ENCODE data around the gene HMGN3. TPM values are rescaled to one million over a fixed set of nuclear protein-coding genes. Genes with fewer than 3 reads are reported as not detected.

Gene HMGN3
- total and polyA plus RNA-seq, 2 donors (not counting 3 experiments of a cell fraction or from before 2014, with no cell fraction given), result 40.1 to 75.1 TPM

GRCh38 chr6:79249136-79249535 lies 14.7 kb upstream of the HMGN3 start:
- no peak for DNase-seq (ENCODE audit: low read depth, low spot score)
- TF ChIP-seq MYC (IDR thresholded peaks at IDR 0.05; ENCODE audit: low read depth, low read length), result no peak
- ChIA-PET CTCF (no interaction called here), POLR2A (no interaction called here)
- dilution Hi-C loops (cut with MboI; ENCODE audit: extremely low pct_ligation_motif_present, low sequenced_read_pairs), result no loop called here
- no peaks in the 10 kb centered on the region for H4K20me1 ChIP-seq (replicated peaks; ENCODE audit: control insufficient read depth, extremely low read depth, insufficient read depth, low read length)
- intact Hi-C loops (cut with micrococcal nuclease), result no loop called here
- no peaks in the 10 kb centered on the region for H3K9me3 ChIP-seq (replicated peaks; ENCODE audit: control insufficient read depth, insufficient read depth, low read length)
- H3K27me3 ChIP-seq (ENCODE audit: control insufficient read depth in 2 of 2, insufficient read depth in 2 of 2, low read length in 2 of 2), result no peaks in the 10 kb centered on the region
- no peaks in the 10 kb centered on the region for H3K9me1 ChIP-seq (replicated peaks; ENCODE audit: control insufficient read depth, extremely low read depth, insufficient read depth, low read length)
- H3K36me3 ChIP-seq (ENCODE audit: control insufficient read depth in 2 of 2, extremely low read depth in 1 of 2, insufficient read depth in 2 of 2, low read length in 2 of 2), result no peaks in the 10 kb centered on the region
- FAIRE-seq, result no peak
- BruUV-seq (replicated peaks), result no TSS peak
- H3K4me3 ChIP-seq (replicated peaks in 1 of 3; ENCODE audit: insufficient read depth in 1 of 3, low read depth in 1 of 3, low read length in 3 of 3), result no peak overlapping the region
- no peak overlapping the region for H3K9ac ChIP-seq (replicated peaks; ENCODE audit: extremely low read depth, insufficient read depth, low read length)
- no peaks in the 10 kb centered on the region for H3K79me2 ChIP-seq (ENCODE audit: control insufficient read depth, insufficient read depth, low read length)
- H3K27ac ChIP-seq (ENCODE audit: insufficient read depth, low read depth, low read length), result no peak overlapping the region
- no peak overlapping the region for H2AFZ ChIP-seq (ENCODE audit: low read depth, low read length)
- H3K4me1 ChIP-seq (ENCODE audit: control insufficient read depth, extremely low read depth, insufficient read depth, low read length), result no peaks in the 10 kb centered on the region
- no peak overlapping the region for H3K4me2 ChIP-seq (ENCODE audit: insufficient read depth, low read length)

GRCh38 chr6:79246891-79247290 lies 12.4 kb upstream of the HMGN3 start:
- DNase-seq (ENCODE audit: low read depth, low spot score) (no peak), FAIRE-seq (no peak)
- no peak overlapping the region for H3K9ac ChIP-seq (replicated peaks; ENCODE audit: extremely low read depth, insufficient read depth, low read length)
- no TSS peak for BruUV-seq (replicated peaks)
- no peaks in the 10 kb centered on the region for H3K9me1 ChIP-seq (replicated peaks; ENCODE audit: control insufficient read depth, extremely low read depth, insufficient read depth, low read length)
- POLR2A ChIA-PET, result no interaction called here
- H3K27ac ChIP-seq (ENCODE audit: insufficient read depth, low read depth, low read length), result no peak overlapping the region
- H2AFZ ChIP-seq (ENCODE audit: low read depth, low read length), result no peak overlapping the region
- H3K27me3 ChIP-seq (ENCODE audit: control insufficient read depth in 2 of 2, insufficient read depth in 2 of 2, low read length in 2 of 2), result no peaks in the 10 kb centered on the region
- H3K9me3 ChIP-seq (replicated peaks; ENCODE audit: control insufficient read depth, insufficient read depth, low read length), result no peaks in the 10 kb centered on the region
- no peaks in the 10 kb centered on the region for H4K20me1 ChIP-seq (replicated peaks; ENCODE audit: control insufficient read depth, extremely low read depth, insufficient read depth, low read length)
- intact Hi-C loops (cut with micrococcal nuclease) (no loop called here), dilution Hi-C loops (cut with MboI; ENCODE audit: extremely low pct_ligation_motif_present, low sequenced_read_pairs) (no loop called here)
- CTCF ChIA-PET, result no interaction called here
- no peaks in the 10 kb centered on the region for H3K79me2 ChIP-seq (ENCODE audit: control insufficient read depth, insufficient read depth, low read length)
- no peaks in the 10 kb centered on the region for H3K4me1 ChIP-seq (ENCODE audit: control insufficient read depth, extremely low read depth, insufficient read depth, low read length)
- no peak overlapping the region for H3K4me2 ChIP-seq (ENCODE audit: insufficient read depth, low read length)
- no peaks in the 10 kb centered on the region for H3K36me3 ChIP-seq (ENCODE audit: control insufficient read depth in 2 of 2, extremely low read depth in 1 of 2, insufficient read depth in 2 of 2, low read length in 2 of 2)
- H3K4me3 ChIP-seq (replicated peaks in 1 of 3; ENCODE audit: insufficient read depth in 1 of 3, low read depth in 1 of 3, low read length in 3 of 3), result no peak overlapping the region
- TF ChIP-seq POLR2A (IDR thresholded peaks at IDR 0.05; ENCODE audit: low read depth, low read length) (no peak), POLR2AphosphoS5 (IDR thresholded peaks at IDR 0.05; ENCODE audit: insufficient read depth, low read depth, low read length) (no peak), EZH2 (IDR thresholded peaks at IDR 0.05; ENCODE audit: borderline replicate concordance, low read depth, low read length, severe bottlenecking) (no peak), MYC (IDR thresholded peaks at IDR 0.05; ENCODE audit: low read depth, low read length) (no peak), JUN (IDR thresholded peaks at IDR 0.05; ENCODE audit: borderline replicate concordance, insufficient read depth, insufficient read length, low read depth) (no peak), GATA2 (IDR thresholded peaks at IDR 0.05; ENCODE audit: insufficient read depth, insufficient read length, low read depth, low read length) (no peak), MAX (IDR thresholded peaks at IDR 0.05; ENCODE audit: insufficient read depth, insufficient read length) (no peak), CTCF (IDR thresholded peaks at IDR 0.05; ENCODE audit: extremely low read depth in 1 of 2, insufficient read depth in 1 of 2, low read depth in 1 of 2, low read length in 2 of 2) (no peak), FOS (IDR thresholded peaks at IDR 0.05; ENCODE audit: borderline replicate concordance, insufficient read depth, low read length) (no peak)
